ENCODE data around the gene EEF1G. TPM values are rescaled to one million over a fixed set of nuclear protein-coding genes. Genes with fewer than 3 reads are reported as not detected.

The EEF1G gene
- total and polyA plus RNA-seq, 9 of the 15 experiments (the other 6 are each of a cell fraction or from before 2014, with no cell fraction given): 985 to 2,349 (median 2,035) TPM

- TF ChIP-seq CBFA2T3 (IDR thresholded peaks at IDR 0.05) (no peak), CC2D1A (IDR thresholded peaks at IDR 0.05) (no peak), ARID3A (IDR thresholded peaks at IDR 0.05; ENCODE audit: borderline replicate concordance, low read depth, low read length) (no peak), GTF2F1 (IDR thresholded peaks at IDR 0.05; ENCODE audit: low read depth, low read length) (peak; percentile 87; the same call in 1 of the 2 replicates), IRF9 (tag; IDR thresholded peaks at IDR 0.05) (no peak), ATF2 (CRISPR knock-in tag; IDR thresholded peaks at IDR 0.05) (no peak), CCAR2 (IDR thresholded peaks at IDR 0.05; ENCODE audit: low read depth, low read length) (no peak), RBM39 (optimal IDR thresholded peaks at IDR 0.05; ENCODE audit: low read depth, low read length) (no peak), SOX6 (IDR thresholded peaks at IDR 0.05) (no peak), RERE (CRISPR knock-in tag; IDR thresholded peaks at IDR 0.05; ENCODE audit: borderline replicate concordance) (no peak), JUND (IDR thresholded peaks at IDR 0.05; ENCODE audit: borderline replicate concordance, low read depth, low read length) (peak; percentile 2; the same call in 1 of the 2 replicates), JUND (tag; IDR thresholded peaks at IDR 0.05; ENCODE audit: borderline replicate concordance, low read depth, low read length) (no peak; the same call in 2 of the 3 replicates), ZNF239 (CRISPR knock-in tag; IDR thresholded peaks at IDR 0.05) (no peak), TARDBP (IDR thresholded peaks at IDR 0.05) (peak; percentile 52), CREM (IDR thresholded peaks at IDR 0.05; ENCODE audit: low read depth) (peak; percentile 9; the same call in 1 of the 2 replicates), ZNF280B (CRISPR knock-in tag; IDR thresholded peaks at IDR 0.05) (no peak), SIRT6 (IDR thresholded peaks at IDR 0.05; ENCODE audit: low read depth, low read length) (no peak), PML (IDR thresholded peaks at IDR 0.05; ENCODE audit: low read length) (peak; percentile 80)
These were observed at the start of gene EEF1G (continued) for GRCh38 chr11:62573592-62574362.

Data from K562 (cell line).